Neuronal stem cell (in vitro differentiated cells): ENCODE results near the gene PRKCB.

Source experiments
- DNase-seq: peaks from one replicate; pipeline ENCODE4 v3.0.0-alpha.2; 2013; ENCODE audit warnings: low spot score
- H2AFZ ChIP-seq: one replicate; pipeline ENCODE4 v1.6.1; 2013; ENCODE audit warnings: mild to moderate bottlenecking, low read length, inconsistent platforms
- H2AK5ac ChIP-seq: 2 replicates; pipeline ENCODE4 v1.6.1; 2013; ENCODE audit warnings: low read depth, mild to moderate bottlenecking, inconsistent platforms, low read length, moderate library complexity, mixed read lengths
- H2BK120ac ChIP-seq: 2 replicates; pipeline ENCODE4 v1.6.1; 2013; ENCODE audit warnings: low read depth, mild to moderate bottlenecking, inconsistent platforms, low read length, moderate library complexity, mixed read lengths
- H2BK12ac ChIP-seq: one replicate; pipeline ENCODE4 v1.6.1; 2013; ENCODE audit warnings: low read length, inconsistent platforms
- H2BK15ac ChIP-seq: 2 replicates; pipeline ENCODE4 v1.6.1; 2013; ENCODE audit warnings: mild to moderate bottlenecking, low read length, inconsistent platforms, mixed read lengths
- H2BK5ac ChIP-seq: one replicate; pipeline ENCODE4 v1.6.1; 2013; ENCODE audit warnings: inconsistent platforms, mild to moderate bottlenecking, low read length, moderate library complexity
- H3K14ac ChIP-seq: one replicate; pipeline ENCODE4 v1.6.1; 2013; ENCODE audit warnings: low read length, inconsistent platforms
- H3K18ac ChIP-seq: 2 replicates; pipeline ENCODE4 v1.6.1; 2013; ENCODE audit warnings: low read length, inconsistent platforms
- H3K23ac ChIP-seq: 2 replicates; pipeline ENCODE4 v1.6.1; 2013; ENCODE audit warnings: low read depth, mild to moderate bottlenecking, mixed read lengths, low read length, inconsistent platforms; ENCODE audit not compliant: poor library complexity
- H3K27ac ChIP-seq: replicated peaks from 3 replicates; pipeline ENCODE4 v1.5.1; 2013; ENCODE audit warnings: low read length, inconsistent platforms
- H3K27me3 ChIP-seq, 3 experiments: 2 replicates each; pipeline ENCODE4 v1.6.1; 2013; ENCODE audit warnings: low read length in 3 of 3, mild to moderate bottlenecking in 2 of 3, inconsistent platforms in 1 of 3, low read depth in 1 of 3, mixed read lengths in 1 of 3, moderate library complexity in 1 of 3; ENCODE audit not compliant: control insufficient read depth in 3 of 3, insufficient read depth in 3 of 3
- H3K36me3 ChIP-seq, 2 donors: replicated peaks in 1 of 2; 2 replicates each; pipeline ENCODE4 v1.6.1; 2013; ENCODE audit warnings: low read length in 2 of 2; ENCODE audit not compliant: control insufficient read depth in 2 of 2, insufficient read depth in 2 of 2
- H3K4ac ChIP-seq: 2 replicates; pipeline ENCODE4 v1.6.1; 2013; ENCODE audit warnings: inconsistent platforms, mild to moderate bottlenecking, low read length, moderate library complexity
- H3K4me1 ChIP-seq, 2 donors: 1 replicate in 1 of 2; 2 replicates in 1 of 2; pipeline ENCODE4 v1.6.1; 2013; ENCODE audit warnings: low read length in 2 of 2, low read depth in 1 of 2; ENCODE audit not compliant: control insufficient read depth in 2 of 2, insufficient read depth in 1 of 2
- H3K4me2 ChIP-seq: one replicate; pipeline ENCODE4 v1.6.1; 2013; ENCODE audit warnings: mild to moderate bottlenecking, low read length, inconsistent platforms; ENCODE audit not compliant: insufficient read depth, poor library complexity, severe bottlenecking
- H3K4me3 ChIP-seq, 2 donors: 2 replicates each; pipeline ENCODE4 v1.5.1; 2013; ENCODE audit warnings: low read length in 2 of 2, mild to moderate bottlenecking in 2 of 2, inconsistent platforms in 1 of 2, moderate library complexity in 1 of 2
- H3K79me1 ChIP-seq: one replicate; pipeline ENCODE4 v1.6.1; 2013; ENCODE audit warnings: low read depth, mild to moderate bottlenecking, inconsistent platforms, low read length, moderate library complexity
- H3K9ac ChIP-seq: one replicate; pipeline ENCODE4 v1.6.1; 2013; ENCODE audit warnings: mild to moderate bottlenecking, low read depth, low read length, inconsistent platforms; ENCODE audit not compliant: poor library complexity
- H3K9me3 ChIP-seq, 2 donors: replicated peaks in 1 of 2; 2 replicates each; pipeline versions ENCODE3 to v1.6.1; 2013; ENCODE audit warnings: low read length in 2 of 2, mild to moderate bottlenecking in 2 of 2, inconsistent platforms in 1 of 2, low read depth in 1 of 2, mixed read lengths in 1 of 2, moderate library complexity in 1 of 2; ENCODE audit not compliant: control insufficient read depth in 2 of 2, insufficient read depth in 1 of 2
- H4K8ac ChIP-seq: one replicate; pipeline ENCODE4 v1.6.1; 2013; ENCODE audit warnings: low read depth, mild to moderate bottlenecking, inconsistent platforms, low read length, moderate library complexity
- H4K91ac ChIP-seq: one replicate; pipeline ENCODE4 v1.6.1; 2013; ENCODE audit warnings: low read length, low read depth, mild to moderate bottlenecking, inconsistent platforms; ENCODE audit not compliant: poor library complexity
- WGBS, 2 donors: extraction: QIAGEN DNeasy Blood & Tissue Kit; methylation state at CpG; one replicate each; pipeline ENCODE4 v1.1.7; 2013; ENCODE audit warnings: missing lambda C conversion rate in 2 of 2, mixed read lengths in 1 of 2; ENCODE audit not compliant: insufficient read length in 2 of 2, insufficient replicate concordance in 1 of 2; ENCODE audit errors: extremely low coverage in 2 of 2; 5-methylcytosine and 5-hydroxymethylcytosine counted together

The PRKCB gene

GRCh38 chr16:24118126-24118821, 282.5 kb downstream of the PRKCB start:
- Histone ChIP-seq H3K4me2 (no peak overlapping the region), H3K14ac (no peak overlapping the region), H3K27me3 (peaks cover 0 to 41% (median 0%) of the 10 kb centered on the region in 3 experiments), H3K4me3 (no peak overlapping the region), H3K4me1 (no peaks in the 10 kb centered on the region), H3K79me1 (no peaks in the 10 kb centered on the region), H2BK15ac (no peak overlapping the region), H4K91ac (no peak overlapping the region), H3K9ac (no peak overlapping the region), H3K9me3 (peaks cover 0 to 4% of the 10 kb centered on the region in 2 donors), H2BK12ac (no peak overlapping the region), H2BK120ac (no peak overlapping the region), H2BK5ac (no peak overlapping the region), H3K23ac (no peak overlapping the region), H3K27ac (no peak overlapping the region), H2AFZ (peak overlapping the region; percentile 8), H3K36me3 (no peaks in the 10 kb centered on the region), H4K8ac (no peak overlapping the region), H2AK5ac (no peak overlapping the region), H3K18ac (no peak overlapping the region), H3K4ac (no peak overlapping the region)
- DNase-seq: no peak
- no CpG with 5 or more reads among the region's 7 CpGs for WGBS, 2 donors

- Histone ChIP-seq H4K91ac (no peak overlapping the region), H3K27me3 (peaks cover 0 to 50% (median 0%) of the 10 kb centered on the region in 3 experiments), H3K9me3 (peaks cover 0 to 3% of the 10 kb centered on the region in 2 donors), H3K9ac (no peak overlapping the region), H3K4ac (no peak overlapping the region), H3K27ac (no peak overlapping the region), H3K23ac (no peak overlapping the region), H3K79me1 (no peaks in the 10 kb centered on the region), H2BK5ac (no peak overlapping the region), H3K4me3 (no peak overlapping the region), H4K8ac (no peak overlapping the region), H3K36me3 (no peaks in the 10 kb centered on the region), H2BK15ac (no peak overlapping the region), H3K14ac (no peak overlapping the region), H3K18ac (no peak overlapping the region), H2BK120ac (no peak overlapping the region), H2AK5ac (no peak overlapping the region), H3K4me2 (no peak overlapping the region), H3K4me1 (peaks cover 0 to 10% of the 10 kb centered on the region in 2 donors), H2BK12ac (no peak overlapping the region), H2AFZ (no peak overlapping the region)
- no CpG with 5 or more reads among the region's 6 CpGs for WGBS, 2 donors
- DNase-seq: no peak
These were observed 284.0 kb downstream of the PRKCB start for GRCh38 chr16:24119807-24120206.

- Histone ChIP-seq H2BK120ac (no peak overlapping the region), H3K23ac (no peak overlapping the region), H3K4me2 (no peak overlapping the region), H4K8ac (no peak overlapping the region), H2BK15ac (no peak overlapping the region), H4K91ac (no peak overlapping the region), H3K27me3 (peaks cover 0 to 44% (median 0%) of the 10 kb centered on the region in 3 experiments), H3K9ac (no peak overlapping the region), H3K27ac (no peak overlapping the region), H3K18ac (no peak overlapping the region), H3K36me3 (no peaks in the 10 kb centered on the region), H3K79me1 (no peaks in the 10 kb centered on the region), H3K4me1 (peaks cover 3 to 18% of the 10 kb centered on the region in 2 donors), H3K4ac (no peak overlapping the region), H3K4me3 (no peak overlapping the region), H3K9me3 (peaks cover 0 to 2% of the 10 kb centered on the region in 2 donors), H3K14ac (no peak overlapping the region), H2BK5ac (no peak overlapping the region), H2AK5ac (no peak overlapping the region), H2BK12ac (no peak overlapping the region), H2AFZ (no peak overlapping the region)
- DNase-seq: no peak
- WGBS, 2 donors: no CpG with 5 or more reads among the region's 1 CpG
These were observed 287.5 kb downstream of the PRKCB start for GRCh38 chr16:24123275-24123674.

- Histone ChIP-seq H3K4me3 (no peak overlapping the region), H2AK5ac (no peak overlapping the region), H3K36me3 (no peaks in the 10 kb centered on the region), H3K4me2 (no peak overlapping the region), H3K18ac (no peak overlapping the region), H3K23ac (no peak overlapping the region), H4K91ac (no peak overlapping the region), H3K79me1 (no peaks in the 10 kb centered on the region), H3K14ac (no peak overlapping the region), H2BK120ac (no peak overlapping the region), H2BK15ac (no peak overlapping the region), H3K4ac (no peak overlapping the region), H2BK12ac (no peak overlapping the region), H3K9me3 (peaks cover 0 to 2% of the 10 kb centered on the region in 2 donors), H3K27me3 (peaks cover 0 to 43% (median 0%) of the 10 kb centered on the region in 3 experiments), H3K4me1 (peaks cover 3 to 18% of the 10 kb centered on the region in 2 donors), H2AFZ (no peak overlapping the region), H3K9ac (no peak overlapping the region), H4K8ac (no peak overlapping the region), H2BK5ac (no peak overlapping the region), H3K27ac (no peak overlapping the region)
- WGBS, 2 donors: no CpG with 5 or more reads among the region's 7 CpGs
- DNase-seq: no peak
These were observed 288.5 kb downstream of the PRKCB start for GRCh38 chr16:24124291-24124690.
